Neural crest cell (in vitro differentiated cells): ENCODE measurements around the gene FBXO36. TPM values are rescaled to one million over a fixed set of nuclear protein-coding genes. Genes with fewer than 3 reads are reported as not detected.

Experiments
- DNase-seq: peaks from one replicate; pipeline ENCODE4 v3.0.0; 2021; ENCODE audit warnings: low read depth, mixed read lengths, low spot score
- H3K27ac Mint-ChIP-seq: one replicate; pipeline ENCODE4 v1.8.0; 2021; ENCODE audit warnings: mild to moderate bottlenecking, mixed read lengths; ENCODE audit not compliant: unreplicated experiment
- H3K27me3 Mint-ChIP-seq: 2 replicates; pipeline ENCODE4 v1.8.0; 2021; ENCODE audit warnings: low read depth, mild to moderate bottlenecking, mixed read lengths
- H3K36me3 Mint-ChIP-seq: 2 replicates; pipeline ENCODE4 v1.8.0; 2021; ENCODE audit warnings: low read depth, mild to moderate bottlenecking, mixed read lengths
- H3K4me1 Mint-ChIP-seq: 2 replicates; pipeline ENCODE4 v1.8.0; 2021; ENCODE audit warnings: mixed read lengths
- H3K4me3 Mint-ChIP-seq: one replicate; pipeline ENCODE4 v1.8.0; 2021; ENCODE audit warnings: mild to moderate bottlenecking, mixed read lengths
- H3K9me3 Mint-ChIP-seq: 2 replicates; pipeline ENCODE4 v1.8.0; 2021; ENCODE audit warnings: mixed read lengths
- CTCF ChIP-seq: fragments of 200-600 bp; sonication (generic); conservative IDR thresholded peaks from 2 replicates; pipeline ENCODE4 v1.5.0; 2021; ENCODE audit warnings: antibody characterized with exemption, mild to moderate bottlenecking
- total RNA-seq: library from RNA; stranded (reverse); gene quantifications from 2 replicates; pipeline ENCODE4 v1.2.1, GENCODE V29; 2021

The FBXO36 gene
- total RNA-seq, 1 donor from 2014 or later: 3.5 TPM

GRCh38 chr2:229880892-229881586 is 41.3 kb upstream of the FBXO36 start:
- no peak for DNase-seq
- no peak overlapping the region for H3K27ac Mint-ChIP-seq
- H3K9me3 Mint-ChIP-seq: no peaks in the 10 kb centered on the region
- no peaks in the 10 kb centered on the region for H3K27me3 Mint-ChIP-seq
- peaks cover 5% of the 10 kb centered on the region for H3K36me3 Mint-ChIP-seq
- no peak overlapping the region for H3K4me3 Mint-ChIP-seq
- no peak for TF ChIP-seq CTCF
- peaks cover 5% of the 10 kb centered on the region for H3K4me1 Mint-ChIP-seq

GRCh38 chr2:229882583-229882982 is 39.7 kb upstream of the FBXO36 start:
- H3K9me3 Mint-ChIP-seq: no peaks in the 10 kb centered on the region
- H3K36me3 Mint-ChIP-seq: peaks cover 5% of the 10 kb centered on the region
- DNase-seq: no peak
- no peak overlapping the region for H3K27ac Mint-ChIP-seq
- no peak for TF ChIP-seq CTCF
- H3K4me1 Mint-ChIP-seq: peaks cover 5% of the 10 kb centered on the region
- no peak overlapping the region for H3K4me3 Mint-ChIP-seq
- no peaks in the 10 kb centered on the region for H3K27me3 Mint-ChIP-seq

- TF ChIP-seq CTCF: no peak
Measured at GRCh38 chr2:229884775-229885699, 37.3 kb upstream of the FBXO36 start.

GRCh38 chr2:229887441-229887840 is 34.9 kb upstream of the FBXO36 start:
- Mint-ChIP-seq H3K27ac (no peak overlapping the region), H3K36me3 (no peaks in the 10 kb centered on the region), H3K4me1 (peaks cover 14% of the 10 kb centered on the region), H3K27me3 (no peaks in the 10 kb centered on the region), H3K4me3 (no peak overlapping the region), H3K9me3 (no peaks in the 10 kb centered on the region)
- no peak for TF ChIP-seq CTCF
- no peak for DNase-seq

More at GRCh38 chr2:229884775-229885699, 37.3 kb upstream of the FBXO36 start:
- H3K36me3 Mint-ChIP-seq: no peaks in the 10 kb centered on the region
- no peak overlapping the region for H3K4me3 Mint-ChIP-seq
- H3K4me1 Mint-ChIP-seq: peaks cover 10% of the 10 kb centered on the region
- no peak for DNase-seq
- H3K27ac Mint-ChIP-seq: no peak overlapping the region
- no peaks in the 10 kb centered on the region for H3K9me3 Mint-ChIP-seq
- H3K27me3 Mint-ChIP-seq: no peaks in the 10 kb centered on the region

GRCh38 chr2:229888031-229888430 is 34.3 kb upstream of the FBXO36 start:
- Mint-ChIP-seq H3K4me3 (no peak overlapping the region), H3K36me3 (no peaks in the 10 kb centered on the region), H3K27ac (no peak overlapping the region), H3K9me3 (no peaks in the 10 kb centered on the region), H3K4me1 (peaks cover 10% of the 10 kb centered on the region), H3K27me3 (no peaks in the 10 kb centered on the region)
- no peak for TF ChIP-seq CTCF
- no peak for DNase-seq
